Stomach (tissue), 9 donors: Measurements from ENCODE around the gene DGAT2. TPM values are rescaled to one million over a fixed set of nuclear protein-coding genes. Genes with fewer than 3 reads are reported as not detected.

Experiments used
- DNase-seq, 2 donors: peaks; one replicate each; pipeline versions ENCODE4 v3.0.0 to v3.0.0-alpha.2; 2013 to 2019
- H3K27ac ChIP-seq, 5 donors: fragments of 200-600 bp in 4 of 5; sonication (generic) in 4 of 5; one replicate each; pipeline ENCODE4 v1.5.1; 2013 to 2019; ENCODE audit warnings: mild to moderate bottlenecking in 1 of 5, moderate library complexity in 1 of 5
- H3K27me3 ChIP-seq, 3 donors: fragments of 200-600 bp; sonication (generic); one replicate each; pipeline ENCODE4 v1.5.1; 2017 to 2019; ENCODE audit warnings: mixed run types in 1 of 3
- H3K36me3 ChIP-seq, 4 donors: fragments of 200-600 bp; sonication (generic); 1 replicate in 3 of 4; 2 replicates in 1 of 4; pipeline ENCODE4 v1.5.1; 2016 to 2019
- H3K4me1 ChIP-seq, 4 donors: fragments of 200-600 bp; sonication (generic); one replicate each; pipeline ENCODE4 v1.5.1; 2016 to 2019
- H3K4me3 ChIP-seq, 4 donors: fragments of 200-600 bp; sonication (generic) in 3 of 4; one replicate each; pipeline ENCODE4 v1.5.1; 2016 to 2019; ENCODE audit warnings: mild to moderate bottlenecking in 1 of 4
- H3K9me3 ChIP-seq, 4 donors: fragments of 200-600 bp; sonication (generic); one replicate each; pipeline ENCODE4 v1.5.1; 2016 to 2019
- CTCF ChIP-seq, 7 experiments: fragments of 450-650 bp in 4 of 7; fragments of 200-600 bp in 3 of 7; sonication (generic) in 3 of 7; IDR thresholded peaks; one replicate each; pipeline ENCODE4 v1.5.1; 2016 to 2019; ENCODE audit warnings: antibody characterized with exemption in 7 of 7, control low read depth in 2 of 7, mild to moderate bottlenecking in 1 of 7
- EP300 ChIP-seq: sonication (generic); formaldehyde crosslinking; IDR thresholded peaks from one replicate; pipeline ENCODE4 v1.6.1; 2017; ENCODE audit warnings: antibody characterized with exemption
- POLR2A ChIP-seq, 4 donors: fragments of 450-650 bp; IDR thresholded peaks; one replicate each; pipeline ENCODE4 v1.6.1; 2016; ENCODE audit warnings: antibody characterized with exemption in 4 of 4, control low read depth in 2 of 4, mild to moderate bottlenecking in 1 of 4, moderate library complexity in 1 of 4
- POLR2AphosphoS5 ChIP-seq, 3 donors: sonication (generic); formaldehyde crosslinking; IDR thresholded peaks; one replicate each; pipeline ENCODE4 v1.6.1; 2016; ENCODE audit warnings: antibody characterized with exemption in 3 of 3
- WGBS, 5 donors: extraction: QIAGEN DNeasy Blood & Tissue Kit in 3 of 5; methylation state at CpG; one replicate each; pipeline versions ENCODE4 v1.1.5 to v1.1.7; 2013 to 2018; 5-methylcytosine and 5-hydroxymethylcytosine counted together
- intact Hi-C: fragments of 100-400 bp; cut with DNase I; formaldehyde crosslinking; loops from one replicate; pipeline ENCODE4 v1.15.1; 2023; ENCODE audit warnings: low total_unique reads
- polyA plus RNA-seq, 3 donors: library from polyadenylated mRNA; stranded (reverse); fragments of 200-250 nt; gene quantifications; one replicate each; pipeline ENCODE4 v1.2.3, GENCODE V29; 2013
- total RNA-seq, 5 donors: library from RNA; depleted of rRNA; stranded (reverse); fragments of >200 nt; gene quantifications; one replicate each; pipeline versions ENCODE4 v1.1.0 to v1.2.3, GENCODE V29; 2014 to 2016
- donor health status: healthy with polysubstance abuse.
- donor health status: Bipolar disorder and iron deficiency.
- donor health status: healthy.

DGAT2 gene
- total and polyA plus RNA-seq, 8 donors: 0.45 to 16.1 (median 3.7) TPM; not detected in 2

DNA sequence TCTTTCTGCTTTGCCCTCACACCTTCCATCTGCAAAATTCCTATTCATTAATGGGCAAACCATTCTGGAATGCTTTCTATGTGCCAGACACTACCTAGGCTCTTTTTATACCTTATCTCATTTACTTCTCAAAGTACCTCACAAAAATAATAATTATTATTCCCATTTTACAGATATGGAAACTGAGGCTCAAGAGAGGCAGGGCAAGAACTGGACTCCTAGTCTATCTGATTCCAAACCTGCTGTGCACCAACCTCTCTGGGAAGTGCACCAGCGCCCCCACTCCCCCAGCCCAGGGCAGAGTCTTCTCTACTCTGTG lies 826 bp upstream of the DGAT2 start:
- WGBS, 5 donors: 25 to 58% (median 44%) methylated on average over 1 of the region's 1 CpG
- no peaks in the 10 kb centered on the region for H3K36me3 ChIP-seq
- H3K4me1 ChIP-seq: peaks cover 16 to 23% (median 20%) of the 10 kb centered on the region in 4 donors
- TF ChIP-seq CTCF (IDR thresholded peaks at IDR 0.05) (no peak), POLR2AphosphoS5 (IDR thresholded peaks at IDR 0.05) (no peak), EP300 (no peak), POLR2A (IDR thresholded peaks at IDR 0.05) (no peak)
- peak overlapping the region in 3 of 4 donors; percentile 52 to 63 (median 54) for H3K4me3 ChIP-seq
- peaks cover 0 to 30% (median 11%) of the 10 kb centered on the region in 3 donors for H3K27me3 ChIP-seq
- H3K27ac ChIP-seq: peak overlapping the region in 1 of 5 donors; percentile 78
- intact Hi-C loops: no loop called here
- no peak for DNase-seq
- H3K9me3 ChIP-seq: no peaks in the 10 kb centered on the region

GRCh38 chr11:75768909-75769771 lies 562 bp downstream of the DGAT2 start:
- Histone ChIP-seq H3K27ac (peak overlapping the region in 4 of 5 donors; percentile 58 to 81 (median 70)), H3K9me3 (no peaks in the 10 kb centered on the region), H3K27me3 (peaks cover 0 to 30% (median 11%) of the 10 kb centered on the region in 3 donors), H3K4me1 (peaks cover 16 to 23% (median 20%) of the 10 kb centered on the region in 4 donors), H3K36me3 (no peaks in the 10 kb centered on the region), H3K4me3 (peak overlapping the region; percentile 44 to 63 (median 53))
- TF ChIP-seq POLR2A (IDR thresholded peaks at IDR 0.05): no peak
- no peak for TF ChIP-seq EP300
- TF ChIP-seq POLR2AphosphoS5 (IDR thresholded peaks at IDR 0.05): no peak
- TF ChIP-seq CTCF (IDR thresholded peaks at IDR 0.05): no peak
- WGBS, 5 donors: 10 to 23% (median 12%) methylated on average over 19 to 46 of the region's 46 CpGs
- DNase-seq: peak in 1 of 2 donors; percentile 38
- intact Hi-C loops: no loop called here

- TF ChIP-seq POLR2A (IDR thresholded peaks at IDR 0.05): no peak
- TF ChIP-seq CTCF (IDR thresholded peaks at IDR 0.05): no peak
- TF ChIP-seq EP300: no peak
- TF ChIP-seq POLR2AphosphoS5 (IDR thresholded peaks at IDR 0.05): no peak
- intact Hi-C loops: no loop called here
- no peaks in the 10 kb centered on the region for H3K9me3 ChIP-seq
- WGBS, 5 donors: 72 to 80% (median 75%) methylated on average over 5 of the region's 5 CpGs
- no peak for DNase-seq
- H3K36me3 ChIP-seq: no peaks in the 10 kb centered on the region
- H3K4me3 ChIP-seq: peak overlapping the region in 2 of 4 donors; percentile 54 to 63
- no peak overlapping the region for H3K27ac ChIP-seq
- peaks cover 16 to 23% (median 20%) of the 10 kb centered on the region in 4 donors for H3K4me1 ChIP-seq
- H3K27me3 ChIP-seq: peaks cover 0 to 30% (median 11%) of the 10 kb centered on the region in 3 donors
Observed at GRCh38 chr11:75770102-75770501, 1.5 kb downstream of the DGAT2 start.

DNA sequence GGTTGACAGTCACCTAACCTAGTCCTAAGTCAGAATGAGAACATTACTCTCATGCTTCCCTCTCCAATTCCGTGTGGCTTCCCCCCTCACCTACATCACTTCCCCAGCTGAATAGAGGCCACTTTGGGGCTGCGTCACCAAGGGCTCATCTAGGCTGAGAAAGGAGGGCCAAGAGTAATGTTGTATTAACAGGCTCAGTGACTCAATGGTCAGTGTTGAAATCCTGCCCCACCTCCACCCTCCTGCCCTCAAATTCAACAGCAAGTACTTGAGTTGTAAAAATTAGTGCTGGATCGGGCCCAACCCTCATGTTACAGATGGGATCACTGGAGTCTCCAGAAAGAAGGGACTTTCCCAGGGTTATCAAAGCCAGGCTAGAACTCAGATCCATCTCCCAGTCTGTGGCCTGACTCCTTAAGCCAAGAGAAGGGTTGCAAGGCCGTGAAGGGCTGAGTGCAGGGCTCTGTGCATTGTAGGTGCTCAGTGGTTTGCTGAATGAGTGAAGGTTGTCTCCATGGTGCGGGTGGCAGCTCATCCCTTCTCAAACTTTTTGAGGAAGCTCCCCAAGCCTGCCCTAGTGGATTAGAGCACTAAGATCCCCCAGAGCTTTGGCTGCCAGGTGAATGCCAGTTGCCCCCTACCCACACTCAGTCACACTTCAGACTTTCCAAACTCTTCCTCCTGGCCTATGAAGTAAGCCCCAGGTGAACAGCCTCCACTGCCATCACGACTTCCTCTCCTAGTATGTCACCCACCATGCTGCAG lies 3.2 kb downstream of the DGAT2 start:
- Histone ChIP-seq H3K27ac (peak overlapping the region in 2 of 5 donors; percentile 55 to 57), H3K36me3 (no peaks in the 10 kb centered on the region), H3K9me3 (no peaks in the 10 kb centered on the region), H3K4me1 (peaks cover 16 to 23% (median 20%) of the 10 kb centered on the region in 4 donors), H3K4me3 (no peak overlapping the region), H3K27me3 (peaks cover 0 to 27% (median 11%) of the 10 kb centered on the region in 3 donors)
- WGBS, 5 donors: 81 to 87% (median 84%) methylated on average over 6 of the region's 6 CpGs
- DNase-seq: peak; percentile 16 to 37
- TF ChIP-seq POLR2AphosphoS5 (IDR thresholded peaks at IDR 0.05): no peak
- no peak for TF ChIP-seq CTCF (IDR thresholded peaks at IDR 0.05)
- TF ChIP-seq EP300: no peak
- no peak for TF ChIP-seq POLR2A (IDR thresholded peaks at IDR 0.05)
- intact Hi-C loops: no loop called here
